HG02852 (cell line): Measurements from ENCODE around the gene MGRN1.

Source experiments
- ATAC-seq: cut with Tn5 transposase; IDR thresholded peaks from one replicate; pipeline ENCODE4 v1.9.1; 2021; ENCODE audit warnings: mild to moderate bottlenecking, moderate library complexity; ENCODE audit not compliant: unreplicated experiment

MGRN1 gene

GRCh38 chr16:4667203-4667963, 42.8 kb downstream of the MGRN1 start:
- no peak for ATAC-seq

GRCh38 chr16:4668313-4668960, 43.8 kb downstream of the MGRN1 start:
- ATAC-seq, result no peak

- ATAC-seq, result no peak
Measured at GRCh38 chr16:4673387-4674046, 48.9 kb downstream of the MGRN1 start.

- no peak for ATAC-seq
Measured at GRCh38 chr16:4674926-4675530, 50.4 kb downstream of the MGRN1 start.

- ATAC-seq, result no peak
Measured at GRCh38 chr16:4675864-4676786, 51.5 kb downstream of the MGRN1 start.

- ATAC-seq, result no peak
Measured at GRCh38 chr16:4676831-4677230, 52.2 kb downstream of the MGRN1 start.

GRCh38 chr16:4677390-4677789, 52.8 kb downstream of the MGRN1 start:
- no peak for ATAC-seq

- no peak for ATAC-seq
Measured at GRCh38 chr16:4677994-4678393, 53.4 kb downstream of the MGRN1 start.

- ATAC-seq, result no peak
Measured at GRCh38 chr16:4678596-4678995, 54.0 kb downstream of the MGRN1 start.

- no peak for ATAC-seq
Measured at GRCh38 chr16:4679156-4679849, 54.7 kb downstream of the MGRN1 start.

- ATAC-seq, result no peak
Measured at GRCh38 chr16:4679850-4680636, 55.4 kb downstream of the MGRN1 start.

- ATAC-seq, result no peak
Measured at GRCh38 chr16:4680673-4681470, 56.2 kb downstream of the MGRN1 start.

GRCh38 chr16:4681471-4682083, 57.0 kb downstream of the MGRN1 start:
- no peak for ATAC-seq

GRCh38 chr16:4682084-4682591, 57.5 kb downstream of the MGRN1 start:
- ATAC-seq, result no peak

GRCh38 chr16:4682616-4683254, 58.1 kb downstream of the MGRN1 start:
- ATAC-seq, result no peak

GRCh38 chr16:4683255-4684057, 58.8 kb downstream of the MGRN1 start:
- no peak for ATAC-seq
